H1 (cell line): Measurements from ENCODE around the gene GUCY1A2. TPM values are rescaled to one million over a fixed set of nuclear protein-coding genes. Genes with fewer than 3 reads are reported as not detected.

ENCODE experiments used
- CTCF ChIA-PET: fragments of 300-600 bp; sonication (Branson Sonifier 250); formaldehyde crosslinking; loops from one replicate; lab custom pipeline; 2021; ENCODE audit not compliant: partially characterized antibody; lab: Charles Lee
- POLR2A ChIA-PET: fragments of 300-600 bp; sonication (Branson Sonifier 250); formaldehyde crosslinking; loops from one replicate; lab custom pipeline; 2021; ENCODE audit warnings: inconsistent platforms; ENCODE audit not compliant: partially characterized antibody; lab: Charles Lee
- DNase-seq, 2 experiments: peaks; one replicate each; pipeline versions ENCODE4 v3.0.0 to v3.0.0-alpha.2; 2010 to 2022; ENCODE audit warnings: low spot score in 2 of 2, low read depth in 1 of 2, mixed read lengths in 1 of 2
- FAIRE-seq: peaks from 2 replicates; lab custom pipeline; 2011; peaks lifted over from hg19 to GRCh38; lab: Jason Lieb, UNC
- H2AFZ ChIP-seq: 2 replicates; pipeline ENCODE4 v1.8.1; 2012; ENCODE audit warnings: low read length, inconsistent platforms
- H2AK5ac ChIP-seq: 2 replicates; pipeline ENCODE4 v1.6.1; 2013; ENCODE audit warnings: low read depth, low read length
- H2BK120ac ChIP-seq: replicated peaks from 2 replicates; pipeline ENCODE3; 2013; ENCODE audit warnings: low read depth, low read length, inconsistent platforms
- H2BK12ac ChIP-seq: 2 replicates; pipeline ENCODE4 v1.6.1; 2013; ENCODE audit warnings: low read depth, low read length
- H2BK15ac ChIP-seq: 2 replicates; pipeline ENCODE4 v1.6.1; 2013; ENCODE audit warnings: low read length
- H2BK20ac ChIP-seq: 2 replicates; pipeline ENCODE4 v1.6.1; 2013; ENCODE audit warnings: low read length
- H2BK5ac ChIP-seq: 2 replicates; pipeline ENCODE4 v1.6.1; 2013; ENCODE audit warnings: low read depth, low read length
- H3K14ac ChIP-seq: 2 replicates; pipeline ENCODE4 v1.6.1; 2013; ENCODE audit warnings: inconsistent platforms; ENCODE audit not compliant: insufficient read length
- H3K18ac ChIP-seq: 2 replicates; pipeline ENCODE4 v1.6.1; 2013; ENCODE audit warnings: low read length; ENCODE audit errors: extremely low read depth
- H3K23ac ChIP-seq: 2 replicates; pipeline ENCODE4 v1.6.1; 2013; ENCODE audit warnings: inconsistent platforms; ENCODE audit not compliant: insufficient read length
- H3K23me2 ChIP-seq: 2 replicates; pipeline ENCODE4 v1.6.1; 2013; ENCODE audit warnings: low read depth, low read length
- H3K27ac ChIP-seq: 2 replicates; pipeline ENCODE4 v1.6.1; 2011; ENCODE audit warnings: low read depth, low read length, inconsistent platforms
- H3K27me3 ChIP-seq, 4 experiments: replicated peaks in 1 of 4; 1 replicate in 1 of 4; 2 replicates in 3 of 4; pipeline versions ENCODE4 v1.6.1 to v1.8.1; 2011 to 2013; ENCODE audit warnings: low read length in 3 of 4, mild to moderate bottlenecking in 3 of 4, inconsistent platforms in 2 of 4, mixed read lengths in 2 of 4, moderate library complexity in 1 of 4; ENCODE audit not compliant: control insufficient read depth in 3 of 4, insufficient read depth in 3 of 4; ENCODE audit errors: extremely low read depth in 1 of 4
- H3K36me3 ChIP-seq, 4 experiments: 2 replicates each; pipeline versions ENCODE4 v1.6.1 to v1.8.1; 2011 to 2013; ENCODE audit warnings: mild to moderate bottlenecking in 4 of 4, low read length in 3 of 4, moderate library complexity in 2 of 4, control low read depth in 1 of 4, inconsistent platforms in 1 of 4; ENCODE audit not compliant: insufficient read depth in 4 of 4, control insufficient read depth in 2 of 4
- H3K4ac ChIP-seq: replicated peaks from 2 replicates; pipeline ENCODE3; 2013; ENCODE audit warnings: low read length, low read depth, mixed read lengths, inconsistent platforms; ENCODE audit not compliant: insufficient read length
- H3K4me1 ChIP-seq, 4 experiments: replicated peaks in 1 of 4; 1 replicate in 1 of 4; 2 replicates in 3 of 4; pipeline versions ENCODE4 v1.6.1 to v1.8.1; 2011 to 2013; ENCODE audit warnings: low read length in 3 of 4, inconsistent platforms in 2 of 4, mixed read lengths in 1 of 4; ENCODE audit not compliant: insufficient read depth in 4 of 4, control insufficient read depth in 3 of 4
- H3K4me2 ChIP-seq, 2 experiments: 2 replicates each; pipeline versions ENCODE4 v1.6.1 to v1.8.1; 2011 to 2013; ENCODE audit warnings: low read depth in 2 of 2, low read length in 2 of 2, control low read depth in 1 of 2, inconsistent platforms in 1 of 2, mild to moderate bottlenecking in 1 of 2; ENCODE audit not compliant: insufficient read depth in 1 of 2
- H3K4me3 ChIP-seq, 4 experiments: fragments of 200-600, 300-600 bp in 1 of 4; sonication (generic), shearing (Covaris generic), sonication (Bioruptor Twin) in 1 of 4; 2 replicates each; pipeline versions ENCODE4 v1.5.1 to v1.8.1; 2011 to 2016; ENCODE audit warnings: low read length in 4 of 4, low read depth in 3 of 4, control low read depth in 2 of 4, inconsistent platforms in 2 of 4, mild to moderate bottlenecking in 2 of 4, mixed read lengths in 1 of 4, moderate library complexity in 1 of 4; ENCODE audit not compliant: insufficient read depth in 2 of 4; ENCODE audit errors: extremely low read depth in 1 of 4
- H3K56ac ChIP-seq: replicated peaks from 2 replicates; pipeline ENCODE3; 2013; ENCODE audit warnings: low read depth, mild to moderate bottlenecking, mixed read lengths, low read length, inconsistent platforms; ENCODE audit not compliant: insufficient read length
- H3K79me1 ChIP-seq: 2 replicates; pipeline ENCODE4 v1.6.1; 2013; ENCODE audit warnings: low read depth, low read length, control low read depth
- H3K79me2 ChIP-seq, 2 experiments: 2 replicates each; pipeline versions ENCODE4 v1.6.1 to v1.8.1; 2012 to 2013; ENCODE audit warnings: low read length in 2 of 2, mild to moderate bottlenecking in 2 of 2, inconsistent platforms in 1 of 2; ENCODE audit not compliant: insufficient read depth in 2 of 2, control insufficient read depth in 1 of 2
- H3K9ac ChIP-seq, 4 experiments: replicated peaks in 1 of 4; 1 replicate in 1 of 4; 2 replicates in 3 of 4; pipeline versions ENCODE4 v1.6.1 to v1.8.1; 2011 to 2013; ENCODE audit warnings: low read depth in 3 of 4, low read length in 3 of 4, control low read depth in 2 of 4, mild to moderate bottlenecking in 2 of 4, moderate library complexity in 2 of 4, inconsistent platforms in 1 of 4; ENCODE audit errors: extremely low read depth in 1 of 4
- H3K9me3 ChIP-seq, 2 experiments: 2 replicates each; pipeline versions ENCODE4 v1.6.1 to v1.8.1; 2012 to 2013; ENCODE audit warnings: mild to moderate bottlenecking in 2 of 2, moderate library complexity in 2 of 2, control low read depth in 1 of 2, inconsistent platforms in 1 of 2, low read depth in 1 of 2, low read length in 1 of 2, mixed read lengths in 1 of 2; ENCODE audit not compliant: insufficient read depth in 2 of 2
- H4K20me1 ChIP-seq, 2 experiments: replicated peaks in 1 of 2; 2 replicates each; pipeline versions ENCODE3 to v1.8.1; 2011 to 2013; ENCODE audit warnings: inconsistent platforms in 2 of 2, low read length in 2 of 2, mild to moderate bottlenecking in 1 of 2; ENCODE audit not compliant: insufficient read depth in 2 of 2, control insufficient read depth in 1 of 2
- H4K5ac ChIP-seq: 2 replicates; pipeline ENCODE4 v1.6.1; 2013; ENCODE audit warnings: low read length, low read depth, mixed read lengths, inconsistent platforms; ENCODE audit not compliant: insufficient read length
- H4K8ac ChIP-seq: 2 replicates; pipeline ENCODE4 v1.8.0; 2013; ENCODE audit warnings: mild to moderate bottlenecking, moderate library complexity, low read length, inconsistent platforms; ENCODE audit not compliant: insufficient read depth; ENCODE audit errors: extremely low read depth
- H4K91ac ChIP-seq: replicated peaks from 2 replicates; pipeline ENCODE3; 2013; ENCODE audit warnings: low read length, mixed read lengths, inconsistent platforms; ENCODE audit not compliant: insufficient read length
- CREB1 ChIP-seq: IDR thresholded peaks from 2 replicates; pipeline ENCODE4 v1.6.1; 2012; ENCODE audit warnings: inconsistent platforms
- KDM1A ChIP-seq: fragments of 200-600, 300-600 bp; sonication (generic); IDR thresholded peaks from 2 replicates; pipeline ENCODE4 v1.7.1; 2016; ENCODE audit warnings: mild to moderate bottlenecking, low read length, borderline replicate concordance
- RXRA ChIP-seq: IDR thresholded peaks from 2 replicates; pipeline ENCODE4 v1.6.1; 2011; ENCODE audit warnings: low read depth, mild to moderate bottlenecking, low read length, moderate library complexity; ENCODE audit not compliant: insufficient read depth
- WGBS, 2 experiments: shearing (Covaris generic) in 1 of 2; methylation state at CpG; one replicate each; pipeline versions ENCODE4 v1.1.6 to v1.1.7; 2013 to 2015; ENCODE audit warnings: low lambda C conversion rate in 2 of 2, mixed read lengths in 2 of 2, inconsistent platforms in 1 of 2, low coverage in 1 of 2, missing lambda C conversion rate in 1 of 2; ENCODE audit not compliant: insufficient replicate concordance in 2 of 2, insufficient coverage in 1 of 2, insufficient read length in 1 of 2; ENCODE audit errors: extremely low coverage in 1 of 2, missing lambda C conversion rate in 1 of 2; 5-methylcytosine and 5-hydroxymethylcytosine counted together
- polyA plus RNA-seq, 7 experiments: library from polyadenylated mRNA; depleted of rRNA in 3 of 7; stranded (reverse) in 5 of 7; unstranded in 2 of 7; fragments of >200 nt in 5 of 7; fragments of 200-250 nt in 2 of 7; gene quantifications; 1 replicate in 5 of 7; 2 replicates in 1 of 7; 4 replicates in 1 of 7; pipeline versions ENCODE4 v1.2.1 to v1.2.3, GENCODE V29; 2011 to 2013; ENCODE audit warnings: missing spikeins in 2 of 7, mixed read lengths in 2 of 7
- total RNA-seq: library from RNA; stranded (reverse); fragmentation: NEBNext Ultra II Directional; extraction: Animal tissue kit (Norgen Biotek cat#: 25700); gene quantifications from 2 replicates; pipeline ENCODE4 v1.2.1, GENCODE V29; 2021

GUCY1A2 gene
- total and polyA plus RNA-seq, 2 of the 8 experiments (the other 6 are each of a cell fraction or from before 2014, with no cell fraction given): 0.11 to 1.9 TPM

- FAIRE-seq: no peak
- ChIA-PET POLR2A (no interaction called here), CTCF (interaction anchor here (1.8 to 2.2 kb wide), 2 partner anchors 10 to 19 kb away, joined by 3 to 7 read pairs; no protein-coding TSS in a partner anchor)
- no peak overlapping the region for H3K56ac ChIP-seq
- H3K14ac ChIP-seq: no peak overlapping the region
- 0 out of 2 replicates have a peak overlapping the region, but pooled peaks have one; percentile 47 for H2BK5ac ChIP-seq
- no peak overlapping the region for H2AK5ac ChIP-seq
- no peak overlapping the region for H3K4me2 ChIP-seq
- no peak overlapping the region; the same call in 1 of the 2 replicates for H3K18ac ChIP-seq
- no peak overlapping the region for H3K23ac ChIP-seq
- no peaks in the 10 kb centered on the region for H3K23me2 ChIP-seq
- WGBS, 2 experiments: 90% methylated on average over 1 of the region's 1 CpG; no CpG with 5 or more reads in 1 of the 2 experiments
- no peak overlapping the region for H2BK120ac ChIP-seq
- H3K4me1 ChIP-seq: peaks cover 0 to 7% (median 0%) of the 10 kb centered on the region in 4 experiments; a peak in 1 of 7 replicates
- H4K5ac ChIP-seq: peak overlapping the region; percentile 42
- no peaks in the 10 kb centered on the region for H3K9me3 ChIP-seq
- H3K27ac ChIP-seq: no peak overlapping the region
- H3K4ac ChIP-seq: no peak overlapping the region
- no peak overlapping the region for H3K9ac ChIP-seq
- TF ChIP-seq CREB1 (no peak), KDM1A (no peak), RXRA (no peak)
- no peak overlapping the region; a peak in 1 of 8 replicates for H3K4me3 ChIP-seq
- no peaks in the 10 kb centered on the region for H3K79me1 ChIP-seq
- H3K79me2 ChIP-seq: no peaks in the 10 kb centered on the region
- DNase-seq: no peak
- no peak overlapping the region for H2BK12ac ChIP-seq
- no peaks in the 10 kb centered on the region for H3K27me3 ChIP-seq
- H2BK15ac ChIP-seq: no peak overlapping the region
- no peak overlapping the region for H2AFZ ChIP-seq
- no peaks in the 10 kb centered on the region for H4K20me1 ChIP-seq
- peak overlapping the region; percentile 66; the same call in 1 of the 2 replicates for H2BK20ac ChIP-seq
- no peak overlapping the region for H4K8ac ChIP-seq
- H3K36me3 ChIP-seq: no peaks in the 10 kb centered on the region
- no peak overlapping the region for H4K91ac ChIP-seq
Measured at GRCh38 chr11:106969644-106970355, 48.5 kb downstream of the GUCY1A2 start.
